ENCODE data around the gene RAB11FIP4. TPM values are rescaled to one million over a fixed set of nuclear protein-coding genes. Genes with fewer than 3 reads are reported as not detected.

The RAB11FIP4 gene
- total and polyA plus RNA-seq, 2 experiments from 2014 or later: 8.8 to 23.4 TPM

GRCh38 chr17:31373150-31374093 lies 18.1 kb upstream of the RAB11FIP4 start:
- DNase-seq (ENCODE audit: low read depth in 1 of 2, low spot score in 1 of 2): peak in 1 of 2 donors; percentile 81

GRCh38 chr17:31374094-31374447 lies 17.4 kb upstream of the RAB11FIP4 start:
- Histone ChIP-seq H3K27ac (no peak overlapping the region), H3K4me1 (ENCODE audit: low read depth) (no peaks in the 10 kb centered on the region), H3K27me3 (no peaks in the 10 kb centered on the region), H3K4me3 (no peak overlapping the region), H3K9me3 (ENCODE audit: low read depth) (no peaks in the 10 kb centered on the region), H3K36me3 (peaks cover 12% of the 10 kb centered on the region)
- DNase-seq (ENCODE audit: low read depth in 1 of 2, low spot score in 1 of 2): no peak
- TF ChIP-seq CTCF (IDR thresholded peaks at IDR 0.05; ENCODE audit: low read depth, low read length): no peak

More at GRCh38 chr17:31373150-31374093, 18.1 kb upstream of the RAB11FIP4 start:
- Histone ChIP-seq H3K4me3 (no peak overlapping the region), H3K4me1 (ENCODE audit: low read depth) (no peaks in the 10 kb centered on the region), H3K27me3 (no peaks in the 10 kb centered on the region), H3K27ac (no peak overlapping the region), H3K36me3 (peaks cover 12% of the 10 kb centered on the region), H3K9me3 (ENCODE audit: low read depth) (no peaks in the 10 kb centered on the region)
- peak; percentile 71 for TF ChIP-seq CTCF (IDR thresholded peaks at IDR 0.05; ENCODE audit: low read depth, low read length)

- Histone ChIP-seq H3K4me1 (ENCODE audit: low read depth) (no peaks in the 10 kb centered on the region), H3K9me3 (ENCODE audit: low read depth) (no peaks in the 10 kb centered on the region), H3K36me3 (peaks cover 12% of the 10 kb centered on the region), H3K4me3 (no peak overlapping the region), H3K27ac (no peak overlapping the region), H3K27me3 (no peaks in the 10 kb centered on the region)
- DNase-seq (ENCODE audit: low read depth in 1 of 2, low spot score in 1 of 2): no peak
- no peak for TF ChIP-seq CTCF (IDR thresholded peaks at IDR 0.05; ENCODE audit: low read depth, low read length)
These were observed 17.0 kb upstream of the RAB11FIP4 start for GRCh38 chr17:31374503-31374902.

- Histone ChIP-seq H3K4me1 (ENCODE audit: low read depth) (no peaks in the 10 kb centered on the region), H3K27ac (no peak overlapping the region), H3K36me3 (peaks cover 9% of the 10 kb centered on the region), H3K27me3 (no peaks in the 10 kb centered on the region), H3K4me3 (no peak overlapping the region), H3K9me3 (ENCODE audit: low read depth) (no peaks in the 10 kb centered on the region)
- no peak for TF ChIP-seq CTCF (IDR thresholded peaks at IDR 0.05; ENCODE audit: low read depth, low read length)
- no peak for DNase-seq (ENCODE audit: low read depth in 1 of 2, low spot score in 1 of 2)
These were observed 12.8 kb upstream of the RAB11FIP4 start for GRCh38 chr17:31378638-31379037.

- Histone ChIP-seq H3K9me3 (ENCODE audit: low read depth) (no peaks in the 10 kb centered on the region), H3K27me3 (no peaks in the 10 kb centered on the region), H3K27ac (no peak overlapping the region), H3K4me3 (no peak overlapping the region), H3K36me3 (peaks cover 7% of the 10 kb centered on the region), H3K4me1 (ENCODE audit: low read depth) (no peaks in the 10 kb centered on the region)
- DNase-seq (ENCODE audit: low read depth in 1 of 2, low spot score in 1 of 2): no peak
- no peak for TF ChIP-seq CTCF (IDR thresholded peaks at IDR 0.05; ENCODE audit: low read depth, low read length)
These were observed 11.8 kb upstream of the RAB11FIP4 start for GRCh38 chr17:31379597-31380205.

Data from cardiac muscle cell (in vitro differentiated cells and primary cell).